Panc1 (cell line): ENCODE measurements around the gene CYP1A2. TPM values are rescaled to one million over a fixed set of nuclear protein-coding genes. Genes with fewer than 3 reads are reported as not detected.

Experiments used
- ATAC-seq: fragments of 200-7000 bp; cut with Tn5 transposase; 2 replicates; pipeline ENCODE4 v1.9.1; 2020; ENCODE audit warnings: mild to moderate bottlenecking, moderate library complexity
- BruUV-seq: library from RNA; stranded (reverse); fragments of 400-500 nt; replicated peaks from 2 replicates; lab custom pipeline; 2021; lab: Mats Ljungman, UMichigan
- CTCF ChIA-PET: fragments of 300-600 bp; sonication (Branson Sonifier 250); formaldehyde crosslinking; loops from one replicate; lab custom pipeline; 2022; ENCODE audit warnings: antibody characterized with exemption; lab: Charles Lee
- POLR2A ChIA-PET: fragments of 300-600 bp; sonication (Branson Sonifier 250); formaldehyde crosslinking; loops from one replicate; lab custom pipeline; 2022; ENCODE audit warnings: antibody characterized with exemption; lab: Charles Lee
- DNase-seq: peaks from one replicate; pipeline ENCODE4 v3.0.0-alpha.2; 2010; ENCODE audit warnings: low read depth, low spot score
- H3K27ac ChIP-seq: 2 replicates; pipeline ENCODE4 v1.5.1; 2011; ENCODE audit warnings: mild to moderate bottlenecking, low read length, inconsistent platforms
- H3K27me3 ChIP-seq: fragments of 200-500 bp; sonication (Bioruptor generic); 2 replicates; pipeline ENCODE4 v1.6.0; 2014; ENCODE audit warnings: low read length, inconsistent platforms; ENCODE audit not compliant: control insufficient read depth, insufficient read depth
- H3K36me3 ChIP-seq: fragments of 200-500 bp; sonication (Bioruptor generic); 2 replicates; pipeline ENCODE4 v1.5.1; 2014; ENCODE audit warnings: inconsistent platforms, mild to moderate bottlenecking, low read length, moderate library complexity; ENCODE audit not compliant: control insufficient read depth, insufficient read depth
- H3K4me1 ChIP-seq: 2 replicates; pipeline ENCODE4 v1.5.1; 2011; ENCODE audit warnings: inconsistent platforms, mild to moderate bottlenecking, low read length, moderate library complexity; ENCODE audit not compliant: control insufficient read depth, insufficient read depth
- H3K4me3 ChIP-seq, 2 experiments: 2 replicates each; pipeline ENCODE4 v1.5.1; 2011 to 2012; ENCODE audit warnings: low read depth in 2 of 2, low read length in 2 of 2, mild to moderate bottlenecking in 2 of 2, inconsistent platforms in 1 of 2, moderate library complexity in 1 of 2
- H3K9me3 ChIP-seq: fragments of 200-500 bp; sonication (Bioruptor generic); 2 replicates; pipeline ENCODE4 v1.5.1; 2014; ENCODE audit warnings: low read depth, mild to moderate bottlenecking, inconsistent platforms, low read length, moderate library complexity; ENCODE audit not compliant: control insufficient read depth, insufficient read depth
- POLR2AphosphoS5 ChIP-seq: IDR thresholded peaks from 2 replicates; pipeline ENCODE4 v1.6.1; 2012; ENCODE audit warnings: mild to moderate bottlenecking, low read depth, low read length, moderate library complexity
- REST ChIP-seq, 2 experiments: IDR thresholded peaks; 2 replicates each; pipeline ENCODE4 v1.6.1; 2011 to 2012; ENCODE audit warnings: low read depth in 2 of 2, control low read depth in 1 of 2, low read length in 1 of 2, mild to moderate bottlenecking in 1 of 2, moderate library complexity in 1 of 2; ENCODE audit not compliant: insufficient read depth in 1 of 2
- SIN3A ChIP-seq: IDR thresholded peaks from 2 replicates; pipeline ENCODE4 v1.6.1; 2012; ENCODE audit warnings: low read depth, mild to moderate bottlenecking, low read length, moderate library complexity, borderline replicate concordance; ENCODE audit not compliant: insufficient read depth
- TCF7L2 ChIP-seq: IDR thresholded peaks from 2 replicates; pipeline ENCODE4 v1.6.1; 2011; ENCODE audit warnings: mild to moderate bottlenecking, low read depth, low read length, inconsistent platforms
- in situ Hi-C: cut with HindIII; loops from 2 replicates; pipeline ENCODE4 v1.10.0; 2016; ENCODE audit warnings: low sequenced_read_pairs, low pct_unique_long_range_greater_than_20kb
- intact Hi-C: fragments of 100-400 bp; cut with micrococcal nuclease; formaldehyde crosslinking; loops from one replicate; pipeline ENCODE4 v1.10.0; 2022; ENCODE audit not compliant: unreplicated experiment
- total RNA-seq: library from RNA; stranded (reverse); gene quantifications from one replicate; pipeline ENCODE4 v1.2.1, GENCODE V29; 2021; ENCODE audit not compliant: unreplicated experiment
- TF ChIP-seq, protein P1 (sequence below): fragments of 450-650 bp; IDR thresholded peaks from 2 replicates; pipeline ENCODE4 v1.5.1; 2017; ENCODE audit warnings: mild to moderate bottlenecking

The CYP1A2 gene
- total RNA-seq, 1 experiment from 2014 or later = not detected

GRCh38 chr15:74783072-74783807, 34.6 kb downstream of the CYP1A2 start:
- no peaks in the 10 kb centered on the region for H3K9me3 ChIP-seq
- peak overlapping the region; percentile 87 for H3K27ac ChIP-seq
- CTCF ChIA-PET = interaction anchor here (1.1 kb wide), 1 partner anchor 167 kb away, joined by 5 read pairs; no protein-coding TSS in a partner anchor
- TF ChIP-seq TCF7L2 = no peak
- TF ChIP-seq, protein P1, sequence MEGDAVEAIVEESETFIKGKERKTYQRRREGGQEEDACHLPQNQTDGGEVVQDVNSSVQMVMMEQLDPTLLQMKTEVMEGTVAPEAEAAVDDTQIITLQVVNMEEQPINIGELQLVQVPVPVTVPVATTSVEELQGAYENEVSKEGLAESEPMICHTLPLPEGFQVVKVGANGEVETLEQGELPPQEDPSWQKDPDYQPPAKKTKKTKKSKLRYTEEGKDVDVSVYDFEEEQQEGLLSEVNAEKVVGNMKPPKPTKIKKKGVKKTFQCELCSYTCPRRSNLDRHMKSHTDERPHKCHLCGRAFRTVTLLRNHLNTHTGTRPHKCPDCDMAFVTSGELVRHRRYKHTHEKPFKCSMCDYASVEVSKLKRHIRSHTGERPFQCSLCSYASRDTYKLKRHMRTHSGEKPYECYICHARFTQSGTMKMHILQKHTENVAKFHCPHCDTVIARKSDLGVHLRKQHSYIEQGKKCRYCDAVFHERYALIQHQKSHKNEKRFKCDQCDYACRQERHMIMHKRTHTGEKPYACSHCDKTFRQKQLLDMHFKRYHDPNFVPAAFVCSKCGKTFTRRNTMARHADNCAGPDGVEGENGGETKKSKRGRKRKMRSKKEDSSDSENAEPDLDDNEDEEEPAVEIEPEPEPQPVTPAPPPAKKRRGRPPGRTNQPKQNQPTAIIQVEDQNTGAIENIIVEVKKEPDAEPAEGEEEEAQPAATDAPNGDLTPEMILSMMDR = no peak
- TF ChIP-seq POLR2AphosphoS5 = no peak
- TF ChIP-seq REST (IDR thresholded peaks at IDR 0.05; ENCODE audit: insufficient read depth in 1 of 2, low read depth in 2 of 2, low read length in 1 of 2) = no peak
- no peak for TF ChIP-seq SIN3A
- POLR2A ChIA-PET = no interaction called here
- peaks cover 50% of the 10 kb centered on the region for H3K4me1 ChIP-seq
- H3K27me3 ChIP-seq = no peaks in the 10 kb centered on the region
- in situ Hi-C loops = no loop called here
- intact Hi-C loops = no loop called here
- H3K4me3 ChIP-seq = peak overlapping the region; percentile 87 to 90
- no TSS peak for BruUV-seq
- H3K36me3 ChIP-seq = peaks cover 3% of the 10 kb centered on the region; the same call in 1 of the 2 replicates
- ATAC-seq (peak; percentile 0; the same call in 1 of the 2 replicates), DNase-seq (no peak)

GRCh38 chr15:74783808-74784175, 35.1 kb downstream of the CYP1A2 start:
- H3K4me1 ChIP-seq = peaks cover 53% of the 10 kb centered on the region
- ChIA-PET CTCF (interaction anchor here (1.1 kb wide), 1 partner anchor 167 kb away, joined by 5 read pairs; no protein-coding TSS in a partner anchor), POLR2A (no interaction called here)
- no TSS peak for BruUV-seq
- H3K27me3 ChIP-seq = no peaks in the 10 kb centered on the region
- no peaks in the 10 kb centered on the region for H3K9me3 ChIP-seq
- TF ChIP-seq, protein P1 = no peak
- no peak for TF ChIP-seq REST (IDR thresholded peaks at IDR 0.05; ENCODE audit: insufficient read depth in 1 of 2, low read depth in 2 of 2, low read length in 1 of 2)
- TF ChIP-seq SIN3A = no peak
- no peak for TF ChIP-seq TCF7L2
- no peak for TF ChIP-seq POLR2AphosphoS5
- DNase-seq = no peak
- H3K36me3 ChIP-seq = peaks cover 3% of the 10 kb centered on the region; the same call in 1 of the 2 replicates
- no peak for ATAC-seq
- peak overlapping the region; percentile 87 to 90 for H3K4me3 ChIP-seq
- intact Hi-C loops = no loop called here
- in situ Hi-C loops = no loop called here
- H3K27ac ChIP-seq = peak overlapping the region; percentile 87
